HCT116 (cell line): Measurements from ENCODE around the gene NT5C1B. TPM values are rescaled to one million over a fixed set of nuclear protein-coding genes. Genes with fewer than 3 reads are reported as not detected.

Experiments
- ATAC-seq: fragments of 200-7000 bp; cut with Tn5 transposase; 2 replicates; pipeline ENCODE4 v1.9.1; 2020; ENCODE audit warnings: mild to moderate bottlenecking, moderate library complexity
- BruUV-seq: library from RNA; stranded (reverse); fragments of 400-500 nt; replicated peaks from 2 replicates; lab custom pipeline; 2021; lab: Mats Ljungman, UMichigan
- CTCF ChIA-PET: fragments of 300-600 bp; sonication (Branson Sonifier 250); formaldehyde crosslinking; loops from one replicate; lab custom pipeline; 2021; ENCODE audit warnings: antibody characterized with exemption; lab: Charles Lee
- POLR2A ChIA-PET: fragments of 300-600, 350-600 bp; sonication (Branson Sonifier 250); formaldehyde crosslinking; loops from one replicate; lab custom pipeline; 2021; ENCODE audit warnings: antibody characterized with exemption; lab: Charles Lee
- RAD21 ChIA-PET, 2 experiments: fragments of 300-600 bp; sonication (Branson Sonifier 250); formaldehyde crosslinking; loops; one replicate each; lab custom pipeline; 2023; ENCODE audit warnings: low total read pairs in 2 of 2; ENCODE audit not compliant: uncharacterized antibody in 2 of 2, unreplicated experiment in 2 of 2, low non-redundant PET in 1 of 2; lab: Charles Lee
- DNase-seq: peaks from one replicate; pipeline ENCODE4 v3.0.0-alpha.2; 2010; ENCODE audit warnings: low read depth, low spot score
- H2AFZ ChIP-seq: fragments of 200-600 bp; shearing (Covaris generic), sonication (generic); 2 replicates; pipeline ENCODE4 v1.6.1; 2017; ENCODE audit warnings: low read depth, mixed run types, mixed read lengths, antibody characterized with exemption, low read length; ENCODE audit not compliant: poor library complexity, severe bottlenecking
- H3K27ac ChIP-seq: 2 replicates; pipeline ENCODE4 v1.5.1; 2012; ENCODE audit warnings: low read depth, low read length
- H3K27me3 ChIP-seq: fragments of 200-600 bp; sonication (generic); 2 replicates; pipeline ENCODE4 v1.6.1; 2016; ENCODE audit warnings: mixed run types, low read length, mixed read lengths; ENCODE audit not compliant: insufficient read depth
- H3K36me3 ChIP-seq, 2 experiments: fragments of 200-500 bp in 1 of 2; fragments of 200-600 bp in 1 of 2; sonication (Bioruptor generic) in 1 of 2; sonication (generic) in 1 of 2; 2 replicates each; pipeline versions ENCODE4 v1.5.1 to v1.6.1; 2014 to 2016; ENCODE audit warnings: low read length in 2 of 2, inconsistent platforms in 1 of 2, mixed read lengths in 1 of 2, mixed run types in 1 of 2; ENCODE audit not compliant: insufficient read depth in 2 of 2, control insufficient read depth in 1 of 2
- H3K4me1 ChIP-seq, 2 experiments: fragments of 200-600 bp in 1 of 2; sonication (generic) in 1 of 2; 2 replicates each; pipeline versions ENCODE4 v1.5.1 to v1.6.1; 2012 to 2017; ENCODE audit warnings: low read length in 2 of 2, inconsistent platforms in 1 of 2, mild to moderate bottlenecking in 1 of 2, mixed read lengths in 1 of 2, mixed run types in 1 of 2, moderate library complexity in 1 of 2; ENCODE audit not compliant: insufficient read depth in 2 of 2, control insufficient read depth in 1 of 2
- H3K4me2 ChIP-seq: fragments of 200-600 bp; sonication (generic); 2 replicates; pipeline ENCODE4 v1.6.1; 2017; ENCODE audit warnings: mixed run types, low read length, mixed read lengths
- H3K4me3 ChIP-seq, 2 experiments: fragments of 200-600 bp in 1 of 2; sonication (generic) in 1 of 2; replicated peaks in 1 of 2; 2 replicates each; pipeline ENCODE4 v1.5.1; 2011 to 2016; ENCODE audit warnings: low read length in 2 of 2, control low read depth in 1 of 2, low read depth in 1 of 2, mild to moderate bottlenecking in 1 of 2, mixed read lengths in 1 of 2, mixed run types in 1 of 2
- H3K79me2 ChIP-seq: fragments of 200-600 bp; sonication (generic); 2 replicates; pipeline ENCODE4 v1.6.1; 2017; ENCODE audit warnings: mild to moderate bottlenecking, mixed run types, low read length, moderate library complexity, mixed read lengths; ENCODE audit not compliant: insufficient read depth
- H3K9ac ChIP-seq: fragments of 200-600 bp; sonication (generic); 2 replicates; pipeline ENCODE4 v1.6.1; 2016; ENCODE audit warnings: low read length, mixed read lengths
- H3K9me2 ChIP-seq: fragments of 200-600 bp; sonication (generic), shearing (Covaris generic); 2 replicates; pipeline ENCODE4 v1.6.1; 2017; ENCODE audit warnings: mixed run types, mild to moderate bottlenecking, moderate library complexity; ENCODE audit not compliant: insufficient read depth
- H3K9me3 ChIP-seq, 2 experiments: fragments of 200-500 bp in 1 of 2; fragments of 200-600 bp in 1 of 2; sonication (Bioruptor generic) in 1 of 2; sonication (generic) in 1 of 2; 2 replicates each; pipeline ENCODE4 v1.6.1; 2014 to 2017; ENCODE audit warnings: low read length in 2 of 2, mixed read lengths in 2 of 2, inconsistent platforms in 1 of 2, low read depth in 1 of 2, mild to moderate bottlenecking in 1 of 2, mixed run types in 1 of 2, moderate library complexity in 1 of 2; ENCODE audit not compliant: control insufficient read depth in 1 of 2, insufficient read depth in 1 of 2
- H4K20me1 ChIP-seq: fragments of 200-600 bp; sonication (generic), shearing (Covaris generic); 2 replicates; pipeline ENCODE4 v1.6.1; 2017; ENCODE audit warnings: mixed run types, mild to moderate bottlenecking, moderate library complexity; ENCODE audit not compliant: insufficient read depth
- CBX3 ChIP-seq: IDR thresholded peaks from 2 replicates; pipeline ENCODE4 v1.6.1; 2012; ENCODE audit warnings: low read depth
- EGR1 ChIP-seq: IDR thresholded peaks from 2 replicates; pipeline ENCODE4 v1.6.1; 2012; ENCODE audit warnings: low read depth
- EZH2 ChIP-seq: fragments of 200-600 bp; sonication (generic); IDR thresholded peaks from 2 replicates; pipeline ENCODE4 v1.6.1; 2017; ENCODE audit warnings: antibody characterized with exemption, mixed run types
- EZH2phosphoT487 ChIP-seq: fragments of 200-600 bp; IDR thresholded peaks from 2 replicates; pipeline ENCODE4 v1.6.1; 2018; ENCODE audit warnings: antibody characterized with exemption, borderline replicate concordance
- JUND ChIP-seq: IDR thresholded peaks from 2 replicates; pipeline ENCODE4 v1.6.1; 2012
- POLR2A ChIP-seq: IDR thresholded peaks from 2 replicates; pipeline ENCODE4 v1.7.0; 2011; ENCODE audit warnings: borderline replicate concordance; ENCODE audit not compliant: insufficient read depth, insufficient read length; ENCODE audit errors: extremely low read depth
- POLR2AphosphoS5 ChIP-seq: IDR thresholded peaks from 2 replicates; pipeline ENCODE4 v1.6.1; 2011; ENCODE audit warnings: mild to moderate bottlenecking, low read depth, low read length, moderate library complexity
- SIN3A ChIP-seq: IDR thresholded peaks from 2 replicates; pipeline ENCODE4 v1.6.1; 2012; ENCODE audit warnings: low read depth
- SP1 ChIP-seq: IDR thresholded peaks from 2 replicates; pipeline ENCODE4 v1.6.1; 2012; ENCODE audit warnings: low read depth
- TCF7L2 ChIP-seq: IDR thresholded peaks from 2 replicates; pipeline ENCODE4 v1.7.0; 2011; ENCODE audit warnings: borderline replicate concordance, inconsistent platforms; ENCODE audit not compliant: insufficient read depth, insufficient read length; ENCODE audit errors: extremely low read depth
- YY1 ChIP-seq: IDR thresholded peaks from 2 replicates; pipeline ENCODE4 v1.6.1; 2011; ENCODE audit warnings: low read length, low read depth, moderate library complexity, mild to moderate bottlenecking; ENCODE audit not compliant: insufficient replicate concordance; ENCODE audit errors: extremely low read depth
- ZFX ChIP-seq: fragments of 450-650 bp; IDR thresholded peaks from 2 replicates; pipeline ENCODE4 v1.6.1; 2017
- ZNF274 ChIP-seq: fragments of 200-500 bp; sonication (Bioruptor generic); IDR thresholded peaks from 2 replicates; pipeline ENCODE4 v1.6.1; 2014; ENCODE audit warnings: mild to moderate bottlenecking, low read depth, low read length, inconsistent platforms
- intact Hi-C: fragments of 100-400 bp; cut with micrococcal nuclease; formaldehyde crosslinking; loops from 2 replicates; pipeline ENCODE4 v1.10.0; 2022
- total RNA-seq: library from RNA; stranded (reverse); gene quantifications from one replicate; pipeline ENCODE4 v1.2.1, GENCODE V29; 2021; ENCODE audit not compliant: unreplicated experiment
- TF ChIP-seq, protein P1 (sequence below): IDR thresholded peaks from 2 replicates; pipeline ENCODE4 v1.6.1; 2011; ENCODE audit warnings: mild to moderate bottlenecking, low read length, moderate library complexity; ENCODE audit not compliant: insufficient replicate concordance; ENCODE audit errors: extremely low read depth

The NT5C1B gene
- total RNA-seq, 1 experiment from 2014 or later, result not detected

- Histone ChIP-seq H3K27me3 (no peaks in the 10 kb centered on the region), H3K9ac (no peak overlapping the region), H2AFZ (no peak overlapping the region), H3K9me2 (no peaks in the 10 kb centered on the region), H3K36me3 (no peaks in the 10 kb centered on the region), H3K27ac (no peak overlapping the region), H3K79me2 (no peaks in the 10 kb centered on the region), H3K4me1 (no peaks in the 10 kb centered on the region), H3K4me2 (no peak overlapping the region), H4K20me1 (no peaks in the 10 kb centered on the region), H3K9me3 (no peaks in the 10 kb centered on the region), H3K4me3 (no peak overlapping the region)
- DNase-seq, result no peak
- intact Hi-C loops, result no loop called here
- ChIA-PET CTCF (no interaction called here), POLR2A (no interaction called here), RAD21 (no interaction called here)
- no peak for ATAC-seq
- no TSS peak for BruUV-seq
- TF ChIP-seq EZH2phosphoT487 (no peak), POLR2A (no peak), SP1 (no peak), JUND (no peak), TCF7L2 (no peak), POLR2AphosphoS5 (no peak), SIN3A (no peak), CBX3 (no peak), EZH2 (no peak), ZNF274 (no peak), EGR1 (no peak), YY1 (no peak), ZFX (no peak)
- TF ChIP-seq, protein P1, sequence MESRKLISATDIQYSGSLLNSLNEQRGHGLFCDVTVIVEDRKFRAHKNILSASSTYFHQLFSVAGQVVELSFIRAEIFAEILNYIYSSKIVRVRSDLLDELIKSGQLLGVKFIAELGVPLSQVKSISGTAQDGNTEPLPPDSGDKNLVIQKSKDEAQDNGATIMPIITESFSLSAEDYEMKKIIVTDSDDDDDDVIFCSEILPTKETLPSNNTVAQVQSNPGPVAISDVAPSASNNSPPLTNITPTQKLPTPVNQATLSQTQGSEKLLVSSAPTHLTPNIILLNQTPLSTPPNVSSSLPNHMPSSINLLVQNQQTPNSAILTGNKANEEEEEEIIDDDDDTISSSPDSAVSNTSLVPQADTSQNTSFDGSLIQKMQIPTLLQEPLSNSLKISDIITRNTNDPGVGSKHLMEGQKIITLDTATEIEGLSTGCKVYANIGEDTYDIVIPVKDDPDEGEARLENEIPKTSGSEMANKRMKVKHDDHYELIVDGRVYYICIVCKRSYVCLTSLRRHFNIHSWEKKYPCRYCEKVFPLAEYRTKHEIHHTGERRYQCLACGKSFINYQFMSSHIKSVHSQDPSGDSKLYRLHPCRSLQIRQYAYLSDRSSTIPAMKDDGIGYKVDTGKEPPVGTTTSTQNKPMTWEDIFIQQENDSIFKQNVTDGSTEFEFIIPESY, result no peak
- TF ChIP-seq, all 23 proteins: peak for 0
These were observed 567 bp downstream of the NT5C1B start for GRCh38 chr2:18588802-18589201.
